Lung (tissue), 12 donors: Measurements from ENCODE around the gene DCTN4. TPM values are rescaled to one million over a fixed set of nuclear protein-coding genes. Genes with fewer than 3 reads are reported as not detected.

Source experiments
- ATAC-seq: fragments of 200-7000 bp; cut with Tn5 transposase; one replicate; pipeline ENCODE4 v1.9.1; 2020; ENCODE audit warnings: moderate number of reproducible peaks; ENCODE audit not compliant: insufficient read depth, low FRiP score
- DNase-seq, 3 donors: peaks; one replicate each; pipeline ENCODE4 v3.0.0-alpha.2; 2013 to 2017
- H3K27ac ChIP-seq, 2 donors: one replicate each; pipeline ENCODE4 v1.5.1; 2013; ENCODE audit warnings: mild to moderate bottlenecking in 2 of 2, moderate library complexity in 2 of 2, control low read depth in 1 of 2, inconsistent platforms in 1 of 2, low read depth in 1 of 2, low read length in 1 of 2
- H3K27me3 ChIP-seq, 3 donors: one replicate each; pipeline ENCODE4 v1.5.1; 2013; ENCODE audit warnings: low read length in 2 of 3; ENCODE audit not compliant: control insufficient read depth in 3 of 3, insufficient read depth in 3 of 3
- H3K36me3 ChIP-seq, 4 donors: one replicate each; pipeline ENCODE4 v1.5.1; 2013; ENCODE audit warnings: low read length in 4 of 4, mild to moderate bottlenecking in 1 of 4, moderate library complexity in 1 of 4; ENCODE audit not compliant: control insufficient read depth in 4 of 4, insufficient read depth in 4 of 4
- H3K4me1 ChIP-seq, 5 donors: one replicate each; pipeline ENCODE4 v1.5.1; 2013; ENCODE audit warnings: low read length in 5 of 5, mild to moderate bottlenecking in 2 of 5, moderate library complexity in 1 of 5; ENCODE audit not compliant: control insufficient read depth in 5 of 5, insufficient read depth in 5 of 5
- H3K4me3 ChIP-seq: one replicate; pipeline ENCODE4 v1.5.1; 2013; ENCODE audit warnings: mild to moderate bottlenecking, control low read depth, moderate library complexity
- H3K9ac ChIP-seq, 2 donors: one replicate each; pipeline ENCODE4 v1.5.1; 2013; ENCODE audit warnings: low read length in 2 of 2, control low read depth in 1 of 2; ENCODE audit not compliant: insufficient read depth in 1 of 2
- H3K9me3 ChIP-seq, 4 donors: one replicate each; pipeline ENCODE4 v1.5.1; 2013; ENCODE audit warnings: low read length in 3 of 4, mild to moderate bottlenecking in 1 of 4, moderate library complexity in 1 of 4; ENCODE audit not compliant: control insufficient read depth in 4 of 4, insufficient read depth in 3 of 4
- WGBS, 2 donors: extraction: QIAGEN DNeasy Blood & Tissue Kit; methylation state at CpG; one replicate each; pipeline ENCODE4 v1.1.7; 2013; 5-methylcytosine and 5-hydroxymethylcytosine counted together
- polyA plus RNA-seq, 2 donors: library from polyadenylated mRNA; stranded (reverse); fragments of 200-250 nt; gene quantifications; one replicate each; pipeline ENCODE4 v1.2.1, GENCODE V29; 2013
- total RNA-seq, 2 donors: library from RNA; depleted of rRNA in 1 of 2; stranded (reverse); fragments of >200 nt in 1 of 2; gene quantifications; one replicate each; pipeline ENCODE4 v1.2.1, GENCODE V29; 2014 to 2021
- TF ChIP-seq, protein P1 (sequence below): IDR thresholded peaks from 2 replicates; pipeline ENCODE4 v1.5.1; 2012; ENCODE audit warnings: mild to moderate bottlenecking; ENCODE audit errors: control extremely low read depth, extremely low read depth
- donor health status: control.
- donor health status: control.
- donor health status: Bipolar disorder and iron deficiency.
- donor health status: healthy.
- donor health status: DM: yes; HTN: yes; CAD: no.

The DCTN4 gene
- total and polyA plus RNA-seq, 4 donors, result 21.2 to 105 (median 48.1) TPM

DNA sequence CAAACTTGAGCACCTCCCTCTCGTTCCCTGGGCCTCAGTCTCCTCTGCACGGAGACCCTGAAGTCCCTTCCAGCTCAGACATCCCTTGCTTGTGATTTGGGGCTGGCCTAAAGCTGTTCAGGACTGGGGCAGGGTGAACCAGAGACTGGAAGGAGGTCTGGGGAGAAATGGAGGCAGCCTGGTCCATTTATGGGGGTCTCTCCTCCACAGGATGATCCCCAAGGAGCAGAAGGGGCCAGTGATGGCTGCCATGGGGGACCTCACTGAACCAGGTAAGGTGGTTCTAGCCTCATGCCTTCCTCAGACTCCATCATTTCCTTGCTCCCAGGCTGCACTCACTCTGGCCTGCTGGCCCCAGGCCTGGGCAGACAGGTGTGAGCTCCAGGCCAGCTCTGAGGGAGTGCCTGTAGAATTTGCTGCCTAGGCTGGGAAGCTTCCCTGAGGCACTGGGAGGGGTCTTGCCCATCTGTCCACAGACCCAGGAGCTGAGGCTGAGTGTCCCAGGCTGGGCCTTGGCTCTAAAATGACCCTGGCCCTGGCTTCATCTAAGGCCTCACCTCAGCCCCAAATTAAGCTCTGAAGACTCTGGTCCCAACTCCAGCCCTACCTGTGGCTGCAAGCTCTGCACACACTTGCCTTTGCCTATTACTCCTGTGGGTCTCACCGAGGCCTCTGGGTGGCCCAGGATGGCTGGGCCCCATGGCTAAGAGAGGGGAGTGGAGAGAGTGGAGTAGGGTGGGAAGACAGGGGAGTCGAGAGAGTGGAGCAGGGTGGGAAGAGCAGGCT is 95.9 kb downstream of the DCTN4 start:
- Histone ChIP-seq H3K9ac (no peak overlapping the region), H3K36me3 (no peaks in the 10 kb centered on the region), H3K27me3 (no peaks in the 10 kb centered on the region), H3K27ac (no peak overlapping the region), H3K4me3 (no peak overlapping the region), H3K4me1 (peaks cover 0 to 2% (median 0%) of the 10 kb centered on the region in 5 donors), H3K9me3 (no peaks in the 10 kb centered on the region)
- ATAC-seq (no peak), DNase-seq (no peak)
- TF ChIP-seq, protein P1, sequence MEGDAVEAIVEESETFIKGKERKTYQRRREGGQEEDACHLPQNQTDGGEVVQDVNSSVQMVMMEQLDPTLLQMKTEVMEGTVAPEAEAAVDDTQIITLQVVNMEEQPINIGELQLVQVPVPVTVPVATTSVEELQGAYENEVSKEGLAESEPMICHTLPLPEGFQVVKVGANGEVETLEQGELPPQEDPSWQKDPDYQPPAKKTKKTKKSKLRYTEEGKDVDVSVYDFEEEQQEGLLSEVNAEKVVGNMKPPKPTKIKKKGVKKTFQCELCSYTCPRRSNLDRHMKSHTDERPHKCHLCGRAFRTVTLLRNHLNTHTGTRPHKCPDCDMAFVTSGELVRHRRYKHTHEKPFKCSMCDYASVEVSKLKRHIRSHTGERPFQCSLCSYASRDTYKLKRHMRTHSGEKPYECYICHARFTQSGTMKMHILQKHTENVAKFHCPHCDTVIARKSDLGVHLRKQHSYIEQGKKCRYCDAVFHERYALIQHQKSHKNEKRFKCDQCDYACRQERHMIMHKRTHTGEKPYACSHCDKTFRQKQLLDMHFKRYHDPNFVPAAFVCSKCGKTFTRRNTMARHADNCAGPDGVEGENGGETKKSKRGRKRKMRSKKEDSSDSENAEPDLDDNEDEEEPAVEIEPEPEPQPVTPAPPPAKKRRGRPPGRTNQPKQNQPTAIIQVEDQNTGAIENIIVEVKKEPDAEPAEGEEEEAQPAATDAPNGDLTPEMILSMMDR, result no peak
- WGBS, 2 donors, result 80 to 83% methylated on average over 4 of the region's 4 CpGs

DNA sequence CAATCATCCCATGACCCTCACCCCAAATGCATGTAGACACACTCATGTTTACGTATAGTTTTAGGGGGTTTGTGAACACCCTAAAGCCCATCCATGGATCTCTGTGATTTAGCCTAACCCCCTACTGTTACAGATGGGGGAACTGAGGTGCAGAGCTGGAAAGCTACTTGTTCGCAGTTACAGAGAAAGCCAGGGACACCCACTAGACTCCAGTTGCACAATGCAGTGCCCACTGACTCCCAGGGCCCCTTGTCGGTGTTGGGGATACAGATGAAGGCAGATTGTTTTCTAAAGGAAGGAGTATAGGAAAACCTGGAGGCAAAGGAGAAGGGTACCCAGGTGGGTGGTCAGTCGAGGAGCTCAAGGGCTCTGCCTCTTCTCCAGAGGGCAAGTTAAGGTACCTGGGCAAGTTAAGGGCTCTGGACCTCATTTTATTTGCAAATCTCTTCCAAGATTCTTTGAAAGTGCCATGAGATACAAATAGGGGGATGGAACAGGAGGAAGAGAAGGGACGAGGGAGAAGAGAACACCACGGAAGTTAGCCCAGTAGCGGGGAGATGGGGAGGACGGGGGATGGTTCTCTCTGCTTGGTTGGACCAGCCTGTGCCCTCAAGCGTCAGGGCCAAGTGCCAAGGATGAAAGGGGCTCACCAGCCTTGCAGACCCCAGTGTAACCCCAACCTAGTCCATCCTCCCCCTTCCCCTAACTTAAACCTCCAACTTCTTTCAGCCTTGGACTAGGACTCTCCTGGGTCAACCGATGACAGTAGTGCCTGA is 96.8 kb downstream of the DCTN4 start:
- DNase-seq (no peak), ATAC-seq (no peak)
- Histone ChIP-seq H3K9me3 (no peaks in the 10 kb centered on the region), H3K36me3 (no peaks in the 10 kb centered on the region), H3K4me1 (peaks cover 0 to 11% (median 4%) of the 10 kb centered on the region in 5 donors), H3K27ac (no peak overlapping the region), H3K9ac (no peak overlapping the region), H3K27me3 (no peaks in the 10 kb centered on the region), H3K4me3 (no peak overlapping the region)
- TF ChIP-seq, protein P1, result no peak
- 89 to 90% methylated on average over 10 of the region's 10 CpGs for WGBS, 2 donors

DNA sequence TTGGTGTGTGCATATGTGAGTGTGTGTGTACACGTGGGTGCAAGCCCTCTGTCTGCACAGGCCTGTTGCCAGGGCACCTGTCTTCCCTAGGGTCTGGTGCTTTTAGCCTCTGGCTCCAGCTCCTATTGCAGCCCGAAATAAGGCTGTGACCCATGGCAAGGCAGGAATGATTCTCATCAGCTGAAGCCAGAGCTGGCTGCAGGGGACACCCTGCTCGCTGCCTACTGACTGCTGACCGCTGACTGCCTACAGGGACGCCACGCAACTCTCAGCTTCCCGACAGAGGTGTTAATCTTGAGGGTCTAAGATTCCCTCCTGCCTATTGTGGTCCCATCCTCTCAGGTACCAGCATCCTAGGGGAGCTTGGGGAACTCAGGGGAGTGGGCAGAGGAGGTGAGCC is 97.7 kb downstream of the DCTN4 start, which contains the start of gene MYOZ3:
TSS of gene MYOZ3 (plus strand) at position 166 of the 400 bp plus-strand sequence. CDS start 1,691 bp downstream, outside the sequence.
- no peak for DNase-seq

More for the DNA sequence above, 97.7 kb downstream of the DCTN4 start, which contains the start of gene MYOZ3:
- Histone ChIP-seq H3K4me3 (no peak within 1 kb of the TSS), H3K9ac (no peak within 1 kb of the TSS), H3K27me3 (no peaks in the 10 kb centered on the region), H3K4me1 (peaks cover 0 to 16% (median 7%) of the 10 kb centered on the region in 5 donors), H3K9me3 (no peaks in the 10 kb centered on the region), H3K36me3 (no peaks in the 10 kb centered on the region), H3K27ac (peak within 1 kb of the TSS in 1 of 2 donors; percentile 28)
- TF ChIP-seq, protein P1, result no peak
- no peak for ATAC-seq
- 72 to 80% methylated on average over 7 of the region's 7 CpGs for WGBS, 2 donors
